Hematopoietic multipotent progenitor cell treated with erythropoietin and hydrocortisone succinate and interleukin-3 and kit ligand, for 4 days (in vitro differentiated cells): ENCODE results near the gene WDR83.
A peak's percentile ranks its signal among the peaks of the same experiment; 100 is the strongest.
"Not testable (repeated sequence)": the region's sequence is repeated elsewhere in the genome, so short reads cannot be mapped to it uniquely, and the experiment has no call there.

Experiments used
- DNase-seq: peaks from one replicate; pipeline ENCODE4 v3.0.0-alpha.2; 2015

The WDR83 gene

DNA sequence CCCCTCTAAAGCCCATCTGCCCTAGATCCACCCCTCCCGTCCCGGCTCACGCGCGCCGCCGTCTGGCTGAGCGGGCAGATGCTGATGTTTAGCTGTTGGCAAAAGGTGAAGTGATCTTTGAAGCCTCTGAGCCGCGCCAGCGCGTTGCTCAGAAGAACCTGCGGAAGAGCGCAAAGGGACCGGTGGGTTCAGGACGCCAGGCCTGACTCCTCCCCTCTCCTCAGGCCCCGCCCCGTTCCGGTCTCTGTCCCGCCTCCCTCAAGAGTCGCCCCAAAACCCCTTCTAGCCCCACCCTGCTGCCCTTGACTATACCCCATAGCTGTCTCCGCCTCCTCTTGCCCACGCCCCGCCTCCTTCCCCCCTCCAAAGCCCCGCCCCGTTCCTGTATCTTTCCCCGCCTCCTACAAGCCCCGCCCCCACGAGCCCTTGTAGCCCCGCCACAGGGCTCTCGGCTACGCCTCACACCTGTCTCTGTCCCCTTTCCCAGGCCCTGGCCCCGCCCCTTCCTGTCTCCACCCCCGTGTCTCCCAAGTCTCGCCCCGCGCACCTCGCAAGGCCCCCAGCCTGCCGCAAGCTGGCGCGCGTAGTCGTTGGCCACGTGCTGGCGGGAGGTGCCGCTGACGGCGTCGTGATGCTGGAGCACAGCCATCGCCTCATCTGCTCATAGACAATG, 9.6 kb upstream of the WDR83 start:
- peak; percentile 44 for DNase-seq

DNA sequence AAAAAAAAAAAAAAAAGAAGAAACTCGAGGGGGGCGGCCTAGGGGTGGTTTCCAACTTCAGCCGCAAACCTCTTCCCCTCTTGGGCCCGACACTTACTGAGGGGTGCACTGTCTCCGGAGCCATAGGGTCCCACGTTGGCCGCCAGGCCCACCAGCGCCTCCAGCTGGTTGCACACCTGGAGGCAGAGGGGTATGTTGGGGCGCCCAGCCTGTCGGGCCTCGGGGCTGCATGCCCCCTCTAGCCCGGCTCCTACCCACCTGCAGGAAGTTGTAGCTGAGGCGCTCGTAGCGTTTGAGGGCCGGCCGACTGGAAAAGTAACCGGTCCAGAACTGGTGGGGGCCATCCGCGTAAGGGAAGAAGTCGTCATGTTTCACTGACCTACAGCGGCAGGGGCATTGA, 8.6 kb upstream of the WDR83 start:
- no peak for DNase-seq

DNA sequence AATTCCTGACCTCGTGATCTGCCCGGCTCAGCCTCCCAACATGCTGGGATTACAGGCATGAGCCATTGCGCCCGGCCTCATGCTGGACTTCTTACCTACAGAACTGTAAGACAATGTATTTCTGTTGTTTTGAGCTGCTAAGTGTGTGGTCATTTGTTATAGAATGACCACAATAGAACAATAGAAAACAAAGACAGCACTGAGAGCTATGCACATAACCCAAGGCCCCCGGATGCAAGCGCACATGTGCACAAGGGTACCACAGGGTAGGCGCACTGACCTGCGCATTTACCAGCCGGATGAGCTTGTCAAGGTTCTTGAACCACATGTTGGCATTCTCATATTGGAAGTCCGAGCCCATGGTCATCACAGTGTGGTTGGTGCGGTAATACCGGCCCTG, 5.6 kb upstream of the WDR83 start:
- DNase-seq = no peak

DNA sequence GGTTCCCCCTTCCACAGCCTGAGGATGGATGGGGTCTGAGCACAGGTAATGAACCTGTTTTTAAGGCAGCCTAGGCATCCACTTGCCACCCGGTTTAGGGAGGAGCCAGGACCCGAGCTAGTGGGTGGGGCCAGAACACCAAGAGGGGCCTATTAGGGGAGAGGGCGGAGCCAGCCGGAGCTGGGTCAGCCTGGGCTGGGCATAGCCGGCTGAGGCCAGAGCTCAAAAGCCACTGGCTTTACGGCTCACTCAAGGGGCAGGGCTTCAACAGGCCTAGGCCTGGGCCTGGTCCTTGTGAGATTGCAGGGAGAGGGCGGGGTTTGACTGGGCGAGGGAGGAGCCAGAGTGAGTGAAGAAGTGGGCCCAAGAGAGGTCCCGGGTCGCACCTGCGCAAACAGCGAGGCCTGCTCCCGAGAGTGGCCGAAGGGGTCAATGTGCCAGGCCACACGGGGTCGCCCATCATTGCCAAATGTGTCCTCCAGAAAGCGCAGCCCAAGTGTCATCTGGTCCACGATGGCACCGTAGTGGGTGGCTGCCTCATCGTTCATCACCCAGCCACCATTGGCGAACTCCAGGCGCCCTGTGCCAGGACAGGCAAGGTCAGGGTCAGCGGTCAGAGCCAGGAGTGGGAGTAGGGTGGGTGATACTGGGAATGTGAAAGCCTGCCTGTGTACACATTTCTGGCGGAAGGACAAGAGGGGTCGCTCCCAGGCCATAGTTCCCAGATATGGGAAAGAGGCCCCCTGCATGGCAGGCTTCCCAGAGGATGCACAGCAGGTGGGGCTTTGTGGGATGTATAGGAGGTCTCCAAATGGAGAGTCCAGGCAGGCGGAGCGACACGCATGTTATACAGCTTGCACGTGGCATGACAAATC, 2.0 kb upstream of the WDR83 start:
- DNase-seq = peak; percentile 70

DNA sequence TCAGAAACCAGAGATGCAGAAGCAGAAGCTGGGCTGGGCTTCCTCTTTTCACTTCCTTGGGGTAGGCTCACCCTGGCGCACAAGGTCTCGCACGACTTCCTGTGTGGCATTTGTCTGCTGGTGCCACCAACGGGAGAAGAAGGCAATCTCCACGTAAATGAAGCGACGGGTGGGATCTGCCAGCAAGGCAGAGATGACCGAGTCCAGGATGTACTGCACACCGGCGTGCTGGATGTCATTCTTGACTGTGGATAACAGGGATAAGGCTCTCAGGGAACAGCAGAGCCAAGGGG, 1.4 kb upstream of the WDR83 start:
- peak; percentile 93 for DNase-seq

DNA sequence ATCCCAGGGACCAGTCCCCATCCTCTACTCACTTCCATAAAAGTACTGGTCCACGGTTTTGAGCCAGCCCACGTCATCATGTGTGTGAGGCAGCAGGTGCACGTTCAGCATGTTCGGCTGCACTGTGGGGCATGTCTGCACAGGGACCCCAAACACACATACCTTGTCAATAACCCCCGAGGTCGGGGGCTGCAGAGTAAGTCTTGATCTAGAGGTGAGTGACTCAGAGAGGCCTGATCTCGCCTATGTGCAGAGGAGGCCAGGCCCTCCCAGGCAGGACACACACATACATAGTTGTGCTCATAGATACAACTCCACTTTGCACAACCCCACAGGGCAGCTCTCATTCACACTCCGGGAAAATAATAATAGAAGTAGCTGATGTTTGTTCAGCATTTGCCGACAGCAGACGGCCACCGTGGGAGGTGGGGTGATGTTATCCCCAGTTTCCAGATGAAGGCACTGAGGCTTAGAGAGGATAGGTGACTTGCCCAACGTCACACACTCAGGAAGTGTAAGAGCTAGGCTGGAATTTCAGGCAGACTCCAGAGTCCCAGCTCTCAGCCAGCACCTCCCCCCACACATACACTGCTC, 839 bp upstream of the WDR83 start:
- DNase-seq = no peak

DNA sequence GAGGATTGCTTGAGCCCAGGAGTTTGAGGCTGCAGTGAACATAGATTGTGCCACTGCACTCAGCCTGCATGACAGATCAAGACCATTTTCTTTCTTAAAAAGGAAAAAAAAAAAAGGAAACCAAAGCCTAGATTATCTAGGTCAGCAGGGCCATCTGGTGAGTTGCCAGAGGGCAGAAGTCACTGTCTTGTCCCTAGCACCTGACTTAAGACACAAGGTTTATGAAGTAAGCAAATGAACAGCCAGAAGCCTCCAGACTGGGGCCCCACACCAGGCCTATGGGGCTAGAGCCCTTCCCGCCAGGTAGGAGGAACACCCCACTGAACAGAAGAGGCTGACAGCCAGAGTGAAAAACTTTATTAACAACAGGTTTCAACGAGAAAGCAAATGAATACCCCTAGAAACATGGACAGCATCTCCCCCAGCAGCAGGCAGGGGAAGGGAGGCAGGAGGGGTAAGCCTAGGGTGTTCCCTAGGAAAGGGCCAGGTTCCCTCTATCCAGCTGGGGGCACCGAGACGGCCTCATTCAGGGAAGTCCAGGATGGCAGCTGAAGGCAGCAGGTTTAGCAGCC, 1.2 kb downstream of the WDR83 start:
- peak; percentile 15 for DNase-seq

DNA sequence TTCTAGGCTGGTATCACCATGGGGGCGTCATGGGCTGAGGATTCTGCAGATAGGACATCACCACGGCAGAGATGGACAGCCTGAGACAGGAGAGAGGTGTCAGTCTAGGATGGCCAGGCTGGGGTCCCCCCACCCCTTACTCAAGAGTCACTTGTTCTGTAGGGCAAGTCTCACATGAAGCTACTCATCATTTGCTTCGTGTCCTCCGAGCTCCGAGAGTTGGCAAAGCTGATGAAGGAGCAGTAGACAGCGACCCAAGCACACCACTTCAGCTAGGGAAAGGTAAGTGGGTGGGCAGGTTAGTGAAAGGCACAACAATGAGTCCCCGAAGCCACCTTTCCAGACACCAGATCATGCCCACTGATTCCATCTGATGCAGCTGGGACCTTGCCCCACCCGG, 1.7 kb downstream of the WDR83 start:
- no peak for DNase-seq

DNA sequence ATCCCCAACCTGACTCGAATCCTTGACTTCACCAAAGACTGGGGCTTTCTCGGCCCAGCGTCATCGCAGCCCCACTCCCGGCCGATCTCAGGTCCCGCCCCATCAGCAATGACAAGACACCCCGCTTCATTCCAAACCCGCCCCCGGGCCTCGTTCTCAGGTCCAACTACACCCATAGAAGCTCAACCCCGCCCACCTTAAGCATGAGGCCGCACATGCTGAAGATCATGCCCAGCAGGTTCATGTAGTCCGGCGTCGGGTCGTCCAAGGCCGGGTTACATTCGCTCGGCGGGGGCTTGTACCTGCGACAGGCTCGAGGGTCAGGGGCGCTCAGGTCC, 2.3 kb downstream of the WDR83 start:
- DNase-seq = peak; percentile 80

DNA sequence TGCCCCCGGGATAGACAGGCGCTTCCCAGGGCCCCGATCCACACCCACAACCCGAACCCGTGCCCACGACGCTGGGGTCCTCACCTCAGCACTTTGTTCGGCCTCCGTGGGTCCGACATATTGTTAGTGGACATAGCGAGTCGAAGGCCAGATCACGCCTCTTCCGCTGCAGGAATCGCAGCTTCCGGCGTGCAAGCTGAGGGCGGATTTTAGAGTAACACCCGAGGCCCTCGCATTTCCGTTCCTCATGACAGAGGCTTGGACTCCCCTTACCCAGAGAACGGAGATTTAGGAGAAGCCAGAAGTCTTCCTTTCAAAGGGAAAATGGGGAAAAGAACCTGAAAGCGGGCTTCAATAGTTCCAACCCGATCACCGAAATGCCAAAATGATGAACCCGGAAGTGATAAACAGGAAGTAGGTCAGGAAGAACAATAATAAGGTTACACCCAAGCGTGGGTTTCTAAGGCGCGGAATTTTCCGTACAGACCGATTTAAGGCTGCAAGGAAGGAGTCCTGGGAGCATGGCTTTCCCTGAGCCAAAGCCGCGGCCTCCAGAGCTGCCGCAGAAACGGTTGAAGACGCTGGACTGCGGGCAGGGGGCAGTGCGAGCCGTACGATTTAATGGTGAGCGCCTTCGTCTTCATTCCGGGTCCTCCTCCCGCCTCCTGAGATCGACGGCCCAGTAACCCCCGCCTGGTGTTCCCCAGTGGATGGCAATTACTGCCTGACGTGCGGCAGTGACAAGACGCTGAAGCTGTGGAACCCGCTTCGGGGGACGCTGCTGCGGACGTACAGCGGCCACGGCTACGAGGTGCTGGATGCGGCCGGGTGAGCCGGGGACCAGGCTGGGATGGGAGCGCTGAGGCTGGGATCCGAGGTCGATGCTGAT, 2.9 kb downstream of the WDR83 start:
- peak; percentile 91 for DNase-seq

DNA sequence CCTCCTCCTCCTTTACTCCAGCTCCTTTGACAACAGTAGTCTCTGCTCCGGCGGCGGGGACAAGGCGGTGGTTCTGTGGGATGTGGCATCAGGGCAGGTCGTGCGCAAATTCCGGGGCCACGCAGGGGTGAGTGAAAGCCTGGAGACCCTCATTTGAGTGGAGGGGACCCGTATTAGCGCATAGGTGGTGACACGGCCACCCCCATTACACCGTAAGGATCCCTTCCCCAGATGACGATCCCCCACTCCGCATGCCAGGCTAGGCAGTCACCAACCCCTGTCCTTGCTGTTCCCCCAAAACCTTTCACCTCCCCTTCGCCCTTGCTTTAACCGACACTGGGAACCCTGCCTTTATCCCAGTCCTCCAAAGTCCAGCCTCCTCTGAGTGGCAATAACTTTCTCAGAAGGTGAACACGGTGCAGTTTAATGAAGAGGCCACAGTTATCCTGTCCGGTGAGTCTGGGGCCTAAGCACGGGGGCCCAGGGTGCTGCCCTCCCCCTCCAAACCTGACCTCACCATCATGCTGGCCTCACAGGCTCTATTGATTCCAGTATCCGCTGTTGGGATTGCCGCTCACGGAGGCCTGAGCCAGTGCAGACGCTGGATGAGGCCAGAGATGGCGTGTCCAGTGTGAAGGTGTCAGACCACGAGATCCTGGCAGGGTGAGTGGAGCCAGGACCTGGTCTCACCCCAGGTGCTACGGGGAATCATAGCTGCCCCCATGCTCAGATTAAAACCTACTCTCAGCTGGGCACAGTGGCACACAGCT, 3.7 kb downstream of the WDR83 start:
- no peak for DNase-seq

DNA sequence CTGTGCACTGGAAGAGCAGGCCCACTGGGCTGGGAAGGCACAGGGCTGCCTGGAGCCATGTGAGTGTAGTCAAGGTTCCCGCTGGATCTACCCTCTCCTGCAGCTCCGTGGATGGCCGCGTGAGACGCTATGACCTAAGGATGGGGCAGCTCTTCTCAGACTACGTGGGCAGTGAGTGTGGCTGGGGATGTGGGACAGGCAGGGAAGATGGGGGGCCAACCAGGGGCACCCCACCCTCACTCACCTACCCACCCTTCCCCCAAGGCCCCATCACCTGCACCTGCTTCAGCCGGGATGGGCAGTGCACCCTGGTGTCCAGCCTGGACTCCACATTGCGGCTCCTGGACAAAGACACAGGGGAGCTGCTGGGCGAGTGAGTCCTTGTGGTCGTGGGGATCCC, 6.1 kb downstream of the WDR83 start:
- DNase-seq = no peak

DNA sequence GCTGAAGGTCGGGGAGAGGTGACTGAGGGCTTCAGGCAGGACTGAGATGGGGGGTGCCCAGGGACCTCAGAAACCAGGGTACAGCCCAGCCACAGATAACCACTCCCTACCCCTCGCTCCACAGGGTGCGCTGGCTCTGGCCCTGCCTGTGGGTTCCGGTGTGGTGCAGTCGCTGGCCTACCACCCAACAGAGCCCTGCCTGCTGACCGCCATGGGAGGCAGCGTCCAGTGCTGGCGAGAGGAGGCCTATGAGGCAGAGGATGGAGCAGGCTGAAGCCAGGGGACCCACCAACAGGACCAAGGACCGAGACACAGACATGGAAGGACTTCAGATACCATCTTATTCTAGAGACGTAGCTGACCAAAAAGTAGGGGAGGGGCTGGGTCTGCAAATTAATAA, 8.8 kb downstream of the WDR83 start:
- no peak for DNase-seq

DNA sequence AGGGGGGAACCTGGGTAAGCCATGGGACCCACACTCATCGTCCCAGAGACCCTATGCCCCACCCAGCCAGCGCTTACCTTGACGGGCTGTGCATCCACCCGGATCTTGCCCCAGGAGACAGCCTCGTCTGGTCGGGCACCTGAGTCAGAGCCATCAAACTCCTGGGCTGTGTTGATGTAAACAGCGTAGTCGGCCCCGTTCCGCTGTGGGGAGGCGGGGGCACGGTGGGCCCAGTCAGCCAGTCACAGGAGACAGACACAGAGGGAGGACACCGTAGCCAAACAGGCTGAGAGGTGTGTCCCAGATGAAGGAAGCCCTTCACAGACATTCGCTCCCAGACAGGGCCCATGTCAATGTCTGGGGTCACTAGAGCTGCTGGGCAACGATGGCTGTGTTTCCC, 9.3 kb downstream of the WDR83 start:
- no peak for DNase-seq

DNA sequence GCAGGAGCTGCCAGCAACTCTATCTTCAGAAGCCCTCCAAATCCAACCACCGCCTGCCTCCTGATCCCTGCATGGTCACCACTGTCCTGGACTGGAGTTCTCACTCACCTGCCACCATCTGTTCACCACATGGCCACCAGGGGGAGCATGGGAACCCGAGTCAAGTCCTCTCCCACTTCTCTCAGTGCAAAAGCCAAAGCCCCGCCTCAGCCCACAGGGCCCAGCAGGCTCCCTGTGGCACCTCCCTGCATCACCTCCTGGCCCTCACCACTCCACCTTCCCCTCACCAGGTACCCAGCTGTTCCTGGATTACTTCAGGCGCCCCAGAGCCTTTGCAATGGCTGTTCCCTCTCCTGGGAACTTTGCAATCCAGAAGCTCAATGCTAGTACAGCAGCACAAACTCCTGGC, 9.8 kb downstream of the WDR83 start:
- peak; percentile 93 for DNase-seq

DNA sequence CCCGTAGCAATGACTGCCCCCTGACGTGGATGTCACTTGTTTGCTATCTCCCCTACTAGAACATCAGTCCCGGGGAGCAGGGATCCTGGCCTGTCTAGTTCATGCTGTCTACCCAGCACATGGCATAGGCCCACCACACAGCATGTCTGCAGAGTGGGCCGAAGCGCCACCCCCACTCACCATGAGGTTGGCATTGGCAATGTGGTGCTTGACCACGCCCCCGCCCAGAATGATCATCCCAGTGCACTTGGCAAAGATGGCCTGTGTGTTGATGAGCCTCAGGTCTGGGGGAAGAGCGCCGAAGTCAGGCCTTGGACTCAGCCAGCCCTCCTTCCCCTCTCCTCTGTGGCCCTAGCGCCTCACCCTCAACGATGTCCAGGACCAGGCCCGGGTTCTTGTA, 10.3 kb downstream of the WDR83 start:
- DNase-seq = no peak

DNA sequence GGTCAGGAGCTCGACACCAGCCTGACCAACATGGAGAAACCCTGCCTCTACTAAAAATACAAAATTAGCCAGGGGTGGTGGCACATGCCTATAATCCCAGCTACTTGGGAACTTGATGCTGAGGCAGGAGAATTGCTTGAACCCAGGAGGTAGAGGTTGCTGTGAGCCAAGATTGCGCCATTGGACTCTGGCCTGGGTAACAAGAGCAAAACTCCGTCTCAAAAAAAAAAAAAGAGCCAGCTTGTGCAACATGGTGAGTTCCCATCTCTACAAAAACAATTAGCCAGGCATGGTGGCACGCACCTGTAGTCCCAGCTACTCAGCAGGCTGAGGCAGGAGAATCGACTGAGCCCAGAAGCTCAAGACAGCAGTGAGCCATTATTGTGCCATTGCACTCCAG, 11.4 kb downstream of the WDR83 start:
- DNase-seq = not testable (repeated sequence)

DNA sequence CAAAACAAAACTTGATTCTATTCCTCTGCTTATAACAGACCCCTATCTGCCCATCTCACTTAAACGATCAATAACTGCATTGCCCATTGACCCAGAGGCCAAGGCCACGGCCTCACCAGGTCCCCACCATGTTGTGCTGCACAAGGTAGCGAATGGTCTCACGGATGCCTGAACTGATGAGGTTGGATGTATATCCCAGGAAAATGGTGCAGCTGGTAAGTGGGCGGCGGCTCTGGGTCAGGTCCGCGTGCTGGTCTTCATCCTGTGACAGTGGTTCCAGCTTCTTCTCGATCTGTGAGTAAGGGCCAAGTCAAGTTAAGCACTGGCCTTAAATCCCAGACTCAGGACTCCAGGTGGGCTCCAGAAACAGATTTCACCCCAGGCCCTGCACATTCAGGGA, 13.4 kb downstream of the WDR83 start:
- DNase-seq = no peak

DNA sequence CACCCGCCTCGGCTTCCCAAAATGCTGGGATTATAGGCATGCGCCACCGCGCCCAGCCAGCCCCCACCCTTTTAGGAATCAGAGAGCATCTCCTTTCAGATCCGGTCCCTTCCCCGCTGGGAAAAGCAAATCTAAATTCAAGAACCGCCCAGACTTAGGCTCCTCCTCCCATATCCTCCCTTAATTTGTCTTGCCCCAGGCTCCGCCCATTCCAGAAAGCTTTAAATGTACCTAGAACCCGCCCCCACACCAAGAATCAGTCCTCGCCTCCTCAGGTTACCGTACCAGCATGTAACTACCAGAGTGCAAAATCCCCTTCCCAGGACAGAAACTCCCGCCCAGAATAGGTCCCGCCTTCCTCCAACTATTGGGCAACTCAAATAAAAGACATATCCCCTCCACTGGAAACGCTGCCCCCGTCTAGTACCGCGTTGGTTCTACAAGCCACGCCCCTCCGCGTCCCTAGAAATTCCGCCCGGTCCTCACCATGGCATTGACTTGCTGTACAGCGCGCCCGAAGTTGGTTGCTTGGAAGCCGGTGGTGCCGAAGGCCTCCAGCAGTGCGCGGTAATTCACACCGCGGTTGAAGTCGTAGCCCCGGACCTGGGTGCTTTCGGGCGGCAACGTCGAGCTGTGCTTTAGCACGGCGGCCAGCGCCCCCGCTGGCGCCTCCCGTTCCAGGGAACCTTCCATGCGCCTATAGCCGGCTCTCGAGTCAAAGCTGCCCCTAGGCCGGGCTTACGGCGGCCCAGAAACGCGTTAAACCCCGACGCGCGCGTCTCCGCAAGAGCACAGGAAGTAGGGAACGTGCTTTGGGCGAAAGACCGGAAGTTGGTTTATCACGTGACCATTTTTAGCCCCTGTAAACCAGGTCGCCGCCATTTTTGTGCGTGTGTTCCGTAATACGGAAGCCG, 14.7 kb downstream of the WDR83 start, which contains the start of gene DHPS:
DHPS (minus strand) TSS at position 807 of the 914 bp plus-strand sequence; CDS start at position 693, 114 bp downstream.
- DNase-seq = peak; percentile 99

DNA sequence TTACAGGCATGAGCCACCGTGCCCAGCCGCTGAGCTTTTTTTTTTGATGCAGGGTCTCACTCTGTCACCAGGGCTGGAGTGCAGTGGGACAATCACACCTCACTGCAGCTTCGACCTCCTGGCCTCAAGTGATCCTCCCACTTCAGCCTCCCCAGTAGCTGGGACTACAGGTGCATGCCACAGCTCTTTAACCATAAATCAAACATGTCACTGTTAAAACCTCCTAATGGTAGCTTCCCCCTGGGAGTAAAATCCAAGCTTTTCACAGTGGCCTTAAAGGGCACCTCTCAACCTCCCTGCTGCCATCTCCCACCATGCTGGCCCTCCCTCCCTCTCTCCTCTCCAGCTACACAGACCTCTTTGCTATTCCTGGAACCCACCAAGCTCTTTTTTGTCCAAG, 19.2 kb downstream of the WDR83 start:
- no peak for DNase-seq
